Heart right ventricle (tissue), 16 donors: Measurements from ENCODE around the gene PTPRN2. TPM values are rescaled to one million over a fixed set of nuclear protein-coding genes. Genes with fewer than 3 reads are reported as not detected.

Source experiments
- ATAC-seq, 8 donors: fragments of 200-7000 bp; cut with Tn5 transposase; one replicate each; pipeline ENCODE4 v1.9.1; 2020; ENCODE audit warnings: mild to moderate bottlenecking in 8 of 8, moderate library complexity in 8 of 8, moderate number of reproducible peaks in 1 of 8
- DNase-seq, 2 donors: peaks; one replicate each; pipeline ENCODE4 v3.0.0-alpha.2; 2020
- H3K27ac ChIP-seq, 10 donors: fragments of 200-600 bp; sonication (generic) in 2 of 10; one replicate each; pipeline versions ENCODE4 v1.5.0 to v1.8.0; 2020 to 2022; ENCODE audit warnings: mild to moderate bottlenecking in 3 of 10
- H3K27me3 ChIP-seq, 7 donors: fragments of 200-600 bp; one replicate each; pipeline ENCODE4 v1.8.0; 2021 to 2022; ENCODE audit warnings: mild to moderate bottlenecking in 2 of 7
- H3K36me3 ChIP-seq, 9 donors: fragments of 200-600 bp; sonication (generic) in 1 of 9; one replicate each; pipeline versions ENCODE4 v1.5.0 to v1.8.0; 2020 to 2022; ENCODE audit warnings: mild to moderate bottlenecking in 2 of 9
- H3K4me1 ChIP-seq, 9 donors: fragments of 200-600 bp; sonication (generic) in 1 of 9; one replicate each; pipeline versions ENCODE4 v1.5.0 to v1.8.0; 2020 to 2022; ENCODE audit warnings: mild to moderate bottlenecking in 4 of 9
- H3K4me3 ChIP-seq, 10 donors: fragments of 200-600 bp; sonication (generic) in 2 of 10; one replicate each; pipeline versions ENCODE4 v1.5.0 to v1.8.0; 2020 to 2022; ENCODE audit warnings: mild to moderate bottlenecking in 7 of 10, moderate library complexity in 2 of 10
- H3K9me3 ChIP-seq, 11 donors: fragments of 200-600 bp in 10 of 11; sonication (generic) in 2 of 11; one replicate each; pipeline versions ENCODE4 v1.5.0 to v1.8.0; 2013 to 2022; ENCODE audit warnings: mild to moderate bottlenecking in 2 of 11, control low read depth in 1 of 11, moderate library complexity in 1 of 11
- CTCF ChIP-seq, 9 donors: fragments of 200-600 bp; sonication (generic) in 2 of 9; IDR thresholded peaks; one replicate each; pipeline versions ENCODE4 v1.5.0 to v1.8.0; 2021 to 2022; ENCODE audit warnings: antibody characterized with exemption in 9 of 9, mild to moderate bottlenecking in 5 of 9, moderate library complexity in 1 of 9
- whole genome bisulfite sequencing, 2 donors: extraction: QIAGEN DNeasy Blood & Tissue Kit; methylation state at CpG; one replicate each; pipeline ENCODE4 v1.1.7; 2013; ENCODE audit warnings: inconsistent platforms in 1 of 2; 5-methylcytosine and 5-hydroxymethylcytosine counted together
- intact Hi-C, 10 donors: fragments of 100-400 bp; cut with DNase I; formaldehyde crosslinking; loops; one replicate each; pipeline versions ENCODE4 v1.11.1 to v1.14.2; 2022
- polyA plus RNA-seq, 2 donors: library from polyadenylated mRNA; stranded (reverse); fragments of 200-250 nt; gene quantifications; one replicate each; pipeline ENCODE4 v1.2.3, GENCODE V29; 2013
- total RNA-seq, 10 donors: library from RNA; stranded (reverse); fragmentation: NEBNext Ultra II Directional in 3 of 10; extraction: Animal tissue kit (Norgen Biotek cat#: 25700) in 3 of 10; gene quantifications; one replicate each; pipeline versions ENCODE4 v1.2.1 to v1.2.4, GENCODE V29; 2021 to 2023
- donor health status: Arrhythmogenic right ventricular cardiomyopathy.
- donor health status: ischemic (EF 13 %, LVEDD 7.1; RV severe dilation, severe dysfunction).
- donor health status: healthy with polysubstance abuse.
- donor health status: DM: no; HTN: yes; CAD: no.
- donor health status: DM: no; HTN: no; CAD: no.
- donor health status: ischemic (EF 25% LVEDD 6.9; RV normal size, moderate dysfunction).
- donor health status: ischemic (EF 25% LVEDD 5.7; RV mildly dilated, moderate dysfunction).
- donor health status: healthy.
- donor health status: DM: yes; HTN: yes; CAD: no.
- donor health status: Ischemic cardiomyopathy.
- donor health status: ischemic (EF 35%, LVEDD 5.7; RV mildly dilated, moderate dysfunction).
- donor health status: nonischemic (EF 11% LVEDD 7.7; RV severe dilation, severe dysfunction).
- donor health status: DM: yes; HTN: yes; CAD: no.
- donor health status: PGD.
- donor health status: ischemic (EF 29% LVEDD 5.4; RV normal size, mild dysfunction).
- donor health status: nonischemic (EF 23%, LVEDD 6.1; RV moderate dilation, normal function).

Gene PTPRN2
- total and polyA plus RNA-seq, 12 donors = 0.82 to 1.8 (median 1.3) TPM

- Histone ChIP-seq H3K4me3 (no peak overlapping the region), H3K4me1 (no peaks in the 10 kb centered on the region), H3K36me3 (no peaks in the 10 kb centered on the region), H3K27me3 (peaks cover 0 to 9% (median 0%) of the 10 kb centered on the region in 7 donors), H3K27ac (no peak overlapping the region), H3K9me3 (peaks cover 0 to 40% (median 14%) of the 10 kb centered on the region in 11 donors)
- 82 to 86% methylated on average over 3 of the region's 3 CpGs for WGBS, 2 donors
- DNase-seq (no peak), ATAC-seq (no peak)
- no peak for TF ChIP-seq CTCF (IDR thresholded peaks at IDR 0.05)
- intact Hi-C loops = no loop called here
Observed at GRCh38 chr7:157947504-157947903, 640.1 kb downstream of the PTPRN2 start.

- ATAC-seq = no peak
- WGBS, 2 donors = 85 to 87% methylated on average over 9 of the region's 9 CpGs
- intact Hi-C loops = no loop called here
- Histone ChIP-seq H3K9me3 (peaks cover 0 to 40% (median 14%) of the 10 kb centered on the region in 11 donors), H3K4me3 (no peak overlapping the region), H3K27me3 (peaks cover 0 to 10% (median 0%) of the 10 kb centered on the region in 7 donors), H3K36me3 (no peaks in the 10 kb centered on the region), H3K4me1 (no peaks in the 10 kb centered on the region), H3K27ac (no peak overlapping the region)
- TF ChIP-seq CTCF (IDR thresholded peaks at IDR 0.05) = no peak
- no peak for DNase-seq
Observed at GRCh38 chr7:157946398-157947060, 641.1 kb downstream of the PTPRN2 start.

- TF ChIP-seq CTCF (IDR thresholded peaks at IDR 0.05) = no peak
- no peak overlapping the region for H3K4me3 ChIP-seq
- no peak for DNase-seq
- no peak overlapping the region for H3K27ac ChIP-seq
- no peaks in the 10 kb centered on the region for H3K4me1 ChIP-seq
- intact Hi-C loops = no loop called here
- H3K9me3 ChIP-seq = peaks cover 0 to 30% (median 12%) of the 10 kb centered on the region in 11 donors
- no peaks in the 10 kb centered on the region for H3K36me3 ChIP-seq
- 90 to 92% methylated on average over 19 of the region's 19 CpGs for WGBS, 2 donors
- peaks cover 0 to 10% (median 0%) of the 10 kb centered on the region in 7 donors for H3K27me3 ChIP-seq
- no peak for ATAC-seq
Observed at GRCh38 chr7:157945401-157945800, 642.2 kb downstream of the PTPRN2 start.

GRCh38 chr7:157944734-157945291 is 642.8 kb downstream of the PTPRN2 start:
- Histone ChIP-seq H3K36me3 (no peaks in the 10 kb centered on the region), H3K4me3 (no peak overlapping the region), H3K27me3 (peaks cover 0 to 10% (median 0%) of the 10 kb centered on the region in 7 donors), H3K9me3 (peaks cover 0 to 25% (median 12%) of the 10 kb centered on the region in 11 donors), H3K27ac (no peak overlapping the region), H3K4me1 (no peaks in the 10 kb centered on the region)
- 92% methylated on average over 10 of the region's 10 CpGs for WGBS, 2 donors
- ATAC-seq = no peak
- DNase-seq = no peak
- intact Hi-C loops = no loop called here
- TF ChIP-seq CTCF (IDR thresholded peaks at IDR 0.05) = no peak
